ENCODE results near the gene RAB7A. TPM values are rescaled to one million over a fixed set of nuclear protein-coding genes. Genes with fewer than 3 reads are reported as not detected.

The RAB7A gene
- total and polyA plus RNA-seq, 2 donors (not counting 1 experiment from before 2014, with no cell fraction given), result 54.2 to 415 TPM

DNA sequence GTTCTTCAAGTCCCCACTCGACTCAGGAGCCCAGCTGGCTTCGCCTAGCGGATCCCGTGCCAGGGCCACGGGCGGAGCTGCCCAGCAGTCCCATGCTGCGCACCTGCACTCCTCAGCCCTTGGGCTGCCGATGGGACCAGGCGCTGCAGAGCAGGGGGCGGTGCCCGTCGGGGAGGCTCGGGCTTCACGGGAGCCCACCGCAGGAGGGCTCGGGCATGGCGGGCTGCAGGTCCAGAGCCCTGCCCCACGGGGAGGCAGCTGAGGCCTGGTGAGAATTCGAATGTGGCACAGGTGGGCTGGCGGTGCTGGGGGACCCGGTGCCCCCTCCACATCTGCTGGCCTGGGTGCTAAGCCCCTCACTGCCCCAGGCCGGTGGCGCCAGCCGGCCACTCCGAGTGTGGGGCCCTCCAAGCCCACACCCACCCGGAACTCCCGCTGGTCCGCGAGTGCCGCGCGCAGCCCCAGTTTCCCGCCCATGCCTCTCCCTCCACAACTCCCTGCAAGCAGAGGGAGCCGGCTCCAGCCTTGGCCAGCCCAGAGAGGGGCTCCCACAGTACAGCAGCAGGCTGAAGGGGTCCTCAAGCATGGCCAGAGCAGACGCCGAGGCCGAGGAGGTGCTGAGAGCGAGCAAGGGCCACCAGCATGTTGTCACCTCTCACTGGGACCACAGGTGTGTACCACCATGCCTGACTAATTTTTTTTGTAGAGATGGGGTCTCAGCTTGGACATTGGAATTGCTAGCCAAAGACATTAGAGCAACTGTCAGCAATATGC lies 17.0 kb downstream of the RAB7A start:
- H3K27ac ChIP-seq (ENCODE audit: insufficient read depth, low read length), result no peak overlapping the region
- DNase-seq (ENCODE audit: low read depth in 2 of 2), result no peak
- H3K4me2 ChIP-seq (ENCODE audit: extremely low read depth, insufficient read depth, low read length), result no peak overlapping the region
- peaks cover 87% of the 10 kb centered on the region for H3K79me2 ChIP-seq (ENCODE audit: control insufficient read depth, insufficient read depth, low read length)
- no peaks in the 10 kb centered on the region for H3K4me1 ChIP-seq (ENCODE audit: control insufficient read depth, extremely low read depth, insufficient read depth, low read length)
- H3K4me3 ChIP-seq (replicated peaks in 1 of 4; ENCODE audit: control extremely low read depth in 1 of 4, insufficient read depth in 1 of 4, low read depth in 3 of 4, low read length in 4 of 4), result no peak overlapping the region
- no peaks in the 10 kb centered on the region for H3K9me3 ChIP-seq (ENCODE audit: control insufficient read depth, insufficient read depth, low read depth, low read length)
- H3K9ac ChIP-seq (ENCODE audit: insufficient read depth, low read length), result no peak overlapping the region
- H4K20me1 ChIP-seq (ENCODE audit: control insufficient read depth, extremely low read depth, insufficient read depth, low read length), result no peaks in the 10 kb centered on the region
- TF ChIP-seq EZH2 (IDR thresholded peaks at IDR 0.05; ENCODE audit: low read length, missing control alignments) (no peak), CTCF (conservative IDR thresholded peaks at IDR 0.05 in 1 of 2, IDR thresholded peaks at IDR 0.05 in 1 of 2; ENCODE audit: low read depth in 1 of 2, low read length in 2 of 2) (no peak)
- no peak overlapping the region for H2AFZ ChIP-seq (ENCODE audit: low read length)
- H3K36me3 ChIP-seq (ENCODE audit: control insufficient read depth, insufficient read depth, low read length), result no peaks in the 10 kb centered on the region
- no peaks in the 10 kb centered on the region for H3K27me3 ChIP-seq (ENCODE audit: control insufficient read depth, insufficient read depth, low read length)

DNA sequence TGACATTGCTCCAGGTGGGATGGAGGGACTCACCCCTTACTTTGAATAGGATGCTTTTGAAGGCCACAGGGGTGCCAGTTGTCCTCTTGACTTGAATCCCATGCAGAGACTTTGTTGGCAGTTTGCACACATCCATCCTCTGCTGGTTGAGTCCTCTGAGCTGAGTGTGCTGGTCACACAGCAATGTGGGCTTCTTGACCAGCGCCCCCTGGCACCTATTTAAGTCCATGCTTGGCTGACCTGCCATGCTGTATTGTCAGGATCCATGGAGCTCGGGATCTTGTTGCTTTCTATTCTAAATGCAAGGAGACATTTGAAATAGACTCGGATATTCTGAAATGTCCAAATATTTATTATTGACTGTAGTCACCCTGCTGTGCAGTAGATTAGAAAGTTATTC lies 19.8 kb downstream of the RAB7A start:
- Histone ChIP-seq H3K4me3 (replicated peaks in 1 of 4; ENCODE audit: control extremely low read depth in 1 of 4, insufficient read depth in 1 of 4, low read depth in 3 of 4, low read length in 4 of 4) (no peak overlapping the region), H3K27ac (ENCODE audit: insufficient read depth, low read length) (no peak overlapping the region), H3K79me2 (ENCODE audit: control insufficient read depth, insufficient read depth, low read length) (peaks cover 88% of the 10 kb centered on the region), H3K9me3 (ENCODE audit: control insufficient read depth, insufficient read depth, low read depth, low read length) (no peaks in the 10 kb centered on the region), H3K4me1 (ENCODE audit: control insufficient read depth, extremely low read depth, insufficient read depth, low read length) (no peaks in the 10 kb centered on the region), H3K9ac (ENCODE audit: insufficient read depth, low read length) (no peak overlapping the region), H3K4me2 (ENCODE audit: extremely low read depth, insufficient read depth, low read length) (no peak overlapping the region), H3K36me3 (ENCODE audit: control insufficient read depth, insufficient read depth, low read length) (no peaks in the 10 kb centered on the region), H3K27me3 (ENCODE audit: control insufficient read depth, insufficient read depth, low read length) (no peaks in the 10 kb centered on the region), H2AFZ (ENCODE audit: low read length) (no peak overlapping the region), H4K20me1 (ENCODE audit: control insufficient read depth, extremely low read depth, insufficient read depth, low read length) (no peaks in the 10 kb centered on the region)
- no peak for DNase-seq (ENCODE audit: low read depth in 2 of 2)
- TF ChIP-seq CTCF (conservative IDR thresholded peaks at IDR 0.05 in 1 of 2, IDR thresholded peaks at IDR 0.05 in 1 of 2; ENCODE audit: low read depth in 1 of 2, low read length in 2 of 2) (no peak), EZH2 (IDR thresholded peaks at IDR 0.05; ENCODE audit: low read length, missing control alignments) (no peak)

- Histone ChIP-seq H3K9ac (ENCODE audit: insufficient read depth, low read length) (no peak overlapping the region), H2AFZ (ENCODE audit: low read length) (no peak overlapping the region), H3K4me1 (ENCODE audit: control insufficient read depth, extremely low read depth, insufficient read depth, low read length) (no peaks in the 10 kb centered on the region), H4K20me1 (ENCODE audit: control insufficient read depth, extremely low read depth, insufficient read depth, low read length) (no peaks in the 10 kb centered on the region), H3K27me3 (ENCODE audit: control insufficient read depth, insufficient read depth, low read length) (no peaks in the 10 kb centered on the region), H3K4me3 (replicated peaks in 1 of 4; ENCODE audit: control extremely low read depth in 1 of 4, insufficient read depth in 1 of 4, low read depth in 3 of 4, low read length in 4 of 4) (no peak overlapping the region), H3K27ac (ENCODE audit: insufficient read depth, low read length) (no peak overlapping the region), H3K79me2 (ENCODE audit: control insufficient read depth, insufficient read depth, low read length) (peaks cover 90% of the 10 kb centered on the region), H3K36me3 (ENCODE audit: control insufficient read depth, insufficient read depth, low read length) (no peaks in the 10 kb centered on the region), H3K9me3 (ENCODE audit: control insufficient read depth, insufficient read depth, low read depth, low read length) (no peaks in the 10 kb centered on the region), H3K4me2 (ENCODE audit: extremely low read depth, insufficient read depth, low read length) (no peak overlapping the region)
- no peak for DNase-seq (ENCODE audit: low read depth in 2 of 2)
- TF ChIP-seq EZH2 (IDR thresholded peaks at IDR 0.05; ENCODE audit: low read length, missing control alignments) (no peak), CTCF (conservative IDR thresholded peaks at IDR 0.05 in 1 of 2, IDR thresholded peaks at IDR 0.05 in 1 of 2; ENCODE audit: low read depth in 1 of 2, low read length in 2 of 2) (no peak)
These were observed 20.9 kb downstream of the RAB7A start for GRCh38 chr3:128746881-128747280.

All from fibroblast of lung (primary cell).